Fibroblast of the aortic adventitia (primary cell): ENCODE results near the gene AREL1. TPM values are rescaled to one million over a fixed set of nuclear protein-coding genes. Genes with fewer than 3 reads are reported as not detected.

ENCODE experiments used
- DNase-seq: peaks from one replicate; pipeline ENCODE4 v3.0.0-alpha.2; 2010; ENCODE audit warnings: low read depth
- H3K4me3 ChIP-seq: 2 replicates; pipeline ENCODE4 v1.5.1; 2011; ENCODE audit warnings: low read depth, mild to moderate bottlenecking, control low read depth, low read length, moderate library complexity
- CTCF ChIP-seq: IDR thresholded peaks from 2 replicates; pipeline ENCODE4 v1.5.1; 2011; ENCODE audit warnings: mild to moderate bottlenecking, low read length, control low read depth, inconsistent platforms; ENCODE audit not compliant: insufficient read depth
- total RNA-seq: library from RNA; depleted of rRNA; stranded (reverse); fragments of >200 nt; gene quantifications from 2 replicates; pipeline ENCODE4 v1.2.3, GENCODE V29; 2012; ENCODE audit warnings: low replicate concordance

The AREL1 gene
- total RNA-seq, 1 donor = 27.1 TPM

GRCh38 chr14:74739293-74740030 is 26.6 kb upstream of the AREL1 start:
- DNase-seq = no peak
- no peak overlapping the region for H3K4me3 ChIP-seq
- TF ChIP-seq CTCF = no peak

GRCh38 chr14:74737753-74738325 is 25.0 kb upstream of the AREL1 start:
- no peak for TF ChIP-seq CTCF
- no peak overlapping the region for H3K4me3 ChIP-seq
- no peak for DNase-seq

- TF ChIP-seq CTCF = no peak
- DNase-seq = no peak
- H3K4me3 ChIP-seq = no peak overlapping the region
Observed at GRCh38 chr14:74735125-74735524, 22.2 kb upstream of the AREL1 start.

- DNase-seq = no peak
- TF ChIP-seq CTCF = no peak
- H3K4me3 ChIP-seq = no peak overlapping the region
Observed at GRCh38 chr14:74733221-74733620, 20.3 kb upstream of the AREL1 start.

GRCh38 chr14:74732387-74732786 is 19.5 kb upstream of the AREL1 start:
- TF ChIP-seq CTCF = no peak
- DNase-seq = no peak
- no peak overlapping the region for H3K4me3 ChIP-seq

- no peak for TF ChIP-seq CTCF
- H3K4me3 ChIP-seq = no peak overlapping the region
- no peak for DNase-seq
Observed at GRCh38 chr14:74723134-74723533, 10.3 kb upstream of the AREL1 start.

GRCh38 chr14:74720526-74720925 is 7.6 kb upstream of the AREL1 start:
- no peak for TF ChIP-seq CTCF
- DNase-seq = peak; percentile 33
- H3K4me3 ChIP-seq = no peak overlapping the region
